CD14-positive monocyte (primary cell): Measurements from ENCODE around the gene POU2F2. TPM values are rescaled to one million over a fixed set of nuclear protein-coding genes. Genes with fewer than 3 reads are reported as not detected.

ENCODE experiments used
- DNase-seq, 3 donors: peaks; one replicate each; pipeline ENCODE4 v3.0.0-alpha.2; 2011 to 2022
- H2AFZ ChIP-seq: 2 replicates; pipeline ENCODE4 v1.6.0; 2012; ENCODE audit warnings: mild to moderate bottlenecking, low read depth, low read length, inconsistent platforms; ENCODE audit not compliant: insufficient read depth, poor library complexity, severe bottlenecking
- H3K27ac ChIP-seq, 2 donors: 1 replicate in 1 of 2; 2 replicates in 1 of 2; pipeline ENCODE4 v1.5.1; 2012 to 2013; ENCODE audit warnings: low read length in 2 of 2, control low read depth in 1 of 2, inconsistent platforms in 1 of 2, low read depth in 1 of 2, mild to moderate bottlenecking in 1 of 2
- H3K27me3 ChIP-seq, 2 donors: one replicate each; pipeline versions ENCODE4 v1.6.0 to v1.6.1; 2011 to 2013; ENCODE audit warnings: low read length in 2 of 2; ENCODE audit not compliant: control insufficient read depth in 2 of 2, insufficient read depth in 2 of 2
- H3K36me3 ChIP-seq, 2 donors: replicated peaks in 1 of 2; 1 replicate in 1 of 2; 2 replicates in 1 of 2; pipeline versions ENCODE4 v1.5.1 to v1.6.1; 2012 to 2013; ENCODE audit warnings: low read length in 2 of 2, control low read depth in 1 of 2, inconsistent platforms in 1 of 2, mild to moderate bottlenecking in 1 of 2; ENCODE audit not compliant: insufficient read depth in 2 of 2, control insufficient read depth in 1 of 2
- H3K4me1 ChIP-seq, 2 donors: 1 replicate in 1 of 2; 2 replicates in 1 of 2; pipeline versions ENCODE4 v1.5.1 to v1.6.1; 2012 to 2013; ENCODE audit warnings: low read length in 2 of 2, control low read depth in 1 of 2, inconsistent platforms in 1 of 2, mild to moderate bottlenecking in 1 of 2, moderate library complexity in 1 of 2; ENCODE audit not compliant: insufficient read depth in 2 of 2, control insufficient read depth in 1 of 2
- H3K4me2 ChIP-seq: replicated peaks from 2 replicates; pipeline ENCODE3; 2012; ENCODE audit warnings: low read length, moderate library complexity, mild to moderate bottlenecking; ENCODE audit not compliant: poor library complexity, severe bottlenecking; ENCODE audit errors: extremely low read depth
- H3K4me3 ChIP-seq, 3 experiments: fragments of 200-600 bp in 1 of 3; sonication (generic) in 1 of 3; replicated peaks in 1 of 3; 1 replicate in 2 of 3; 2 replicates in 1 of 3; pipeline ENCODE4 v1.5.1; 2011 to 2013; ENCODE audit warnings: low read length in 3 of 3, mild to moderate bottlenecking in 3 of 3, control low read depth in 2 of 3, low read depth in 2 of 3, inconsistent platforms in 1 of 3, moderate library complexity in 1 of 3
- H3K79me2 ChIP-seq: 2 replicates; pipeline ENCODE4 v1.6.0; 2012; ENCODE audit warnings: mild to moderate bottlenecking, control low read depth, inconsistent platforms, low read length, moderate library complexity; ENCODE audit not compliant: insufficient read depth
- H3K9ac ChIP-seq: 2 replicates; pipeline ENCODE4 v1.6.0; 2017; ENCODE audit warnings: low read length, mild to moderate bottlenecking; ENCODE audit not compliant: insufficient read depth, poor library complexity, severe bottlenecking
- H3K9me3 ChIP-seq, 2 donors: replicated peaks in 1 of 2; 1 replicate in 1 of 2; 2 replicates in 1 of 2; pipeline versions ENCODE4 v1.5.1 to v1.6.1; 2012 to 2013; ENCODE audit warnings: low read length in 2 of 2, control low read depth in 1 of 2; ENCODE audit not compliant: control insufficient read depth in 1 of 2, insufficient read depth in 1 of 2
- H4K20me1 ChIP-seq: 2 replicates; pipeline ENCODE4 v1.6.0; 2012; ENCODE audit warnings: mild to moderate bottlenecking, low read length, control low read depth, moderate library complexity; ENCODE audit not compliant: insufficient read depth
- H3K27ac Mint-ChIP-seq, 7 donors: one replicate each; pipeline ENCODE4 v1.8.0; 2020; ENCODE audit warnings: mild to moderate bottlenecking in 7 of 7, mixed read lengths in 7 of 7, moderate library complexity in 6 of 7, inconsistent platforms in 2 of 7
- H3K27me3 Mint-ChIP-seq, 3 donors: one replicate each; pipeline ENCODE4 v1.8.0; 2021 to 2022; ENCODE audit warnings: low read depth in 3 of 3, mild to moderate bottlenecking in 3 of 3, mixed read lengths in 3 of 3, moderate library complexity in 3 of 3, inconsistent platforms in 1 of 3
- H3K36me3 Mint-ChIP-seq, 2 donors: one replicate each; pipeline ENCODE4 v1.8.0; 2020; ENCODE audit warnings: mixed read lengths in 2 of 2, inconsistent platforms in 1 of 2, mild to moderate bottlenecking in 1 of 2
- H3K4me1 Mint-ChIP-seq: one replicate; pipeline ENCODE4 v1.8.0; 2020; ENCODE audit warnings: mild to moderate bottlenecking, mixed read lengths
- H3K4me3 Mint-ChIP-seq, 2 donors: one replicate each; pipeline ENCODE4 v1.8.0; 2020; ENCODE audit warnings: mild to moderate bottlenecking in 2 of 2, mixed read lengths in 2 of 2, moderate library complexity in 1 of 2
- H3K9me3 Mint-ChIP-seq, 7 donors: one replicate each; pipeline ENCODE4 v1.8.0; 2020 to 2022; ENCODE audit warnings: mixed read lengths in 7 of 7, mild to moderate bottlenecking in 6 of 7, moderate library complexity in 6 of 7, inconsistent platforms in 2 of 7
- WGBS: methylation state at CpG from one replicate; pipeline ENCODE4 v1.1.5; 2013; ENCODE audit warnings: missing lambda C conversion rate; ENCODE audit not compliant: insufficient coverage; 5-methylcytosine and 5-hydroxymethylcytosine counted together
- intact Hi-C, 2 donors: fragments of 100-400 bp; cut with micrococcal nuclease; formaldehyde crosslinking; loops; one replicate each; pipeline versions ENCODE4 v1.15.0 to v1.15.1; 2023
- polyA plus RNA-seq, 3 donors: library from polyadenylated mRNA; depleted of rRNA in 1 of 3; unstranded in 2 of 3; stranded (reverse) in 1 of 3; fragments of 300-500 nt in 2 of 3; fragments of >200 nt in 1 of 3; fragmentation: Illumina TruSeq in 2 of 3; gene quantifications; 1 replicate in 2 of 3; 2 replicates in 1 of 3; pipeline ENCODE4 v1.2.3, GENCODE V29; 2012 to 2021
- TF ChIP-seq, protein P1 (sequence below): fragments of 200-600 bp; IDR thresholded peaks from one replicate; pipeline ENCODE4 v1.8.0; 2022; ENCODE audit warnings: antibody characterized with exemption, mild to moderate bottlenecking

The POU2F2 gene
- polyA plus RNA-seq, 3 donors = 20.0 to 147 (median 28.2) TPM

GRCh38 chr19:42173695-42174094 is 41.4 kb upstream of the POU2F2 start:
- H3K27me3 Mint-ChIP-seq = peaks cover 28 to 33% (median 30%) of the 10 kb centered on the region in 3 donors
- H2AFZ ChIP-seq = no peak overlapping the region
- H3K79me2 ChIP-seq = no peaks in the 10 kb centered on the region
- peaks cover 8% of the 10 kb centered on the region for H4K20me1 ChIP-seq
- H3K4me3 Mint-ChIP-seq = no peak overlapping the region
- peaks cover 0 to 11% of the 10 kb centered on the region in 2 donors for H3K9me3 ChIP-seq
- TF ChIP-seq, protein P1, sequence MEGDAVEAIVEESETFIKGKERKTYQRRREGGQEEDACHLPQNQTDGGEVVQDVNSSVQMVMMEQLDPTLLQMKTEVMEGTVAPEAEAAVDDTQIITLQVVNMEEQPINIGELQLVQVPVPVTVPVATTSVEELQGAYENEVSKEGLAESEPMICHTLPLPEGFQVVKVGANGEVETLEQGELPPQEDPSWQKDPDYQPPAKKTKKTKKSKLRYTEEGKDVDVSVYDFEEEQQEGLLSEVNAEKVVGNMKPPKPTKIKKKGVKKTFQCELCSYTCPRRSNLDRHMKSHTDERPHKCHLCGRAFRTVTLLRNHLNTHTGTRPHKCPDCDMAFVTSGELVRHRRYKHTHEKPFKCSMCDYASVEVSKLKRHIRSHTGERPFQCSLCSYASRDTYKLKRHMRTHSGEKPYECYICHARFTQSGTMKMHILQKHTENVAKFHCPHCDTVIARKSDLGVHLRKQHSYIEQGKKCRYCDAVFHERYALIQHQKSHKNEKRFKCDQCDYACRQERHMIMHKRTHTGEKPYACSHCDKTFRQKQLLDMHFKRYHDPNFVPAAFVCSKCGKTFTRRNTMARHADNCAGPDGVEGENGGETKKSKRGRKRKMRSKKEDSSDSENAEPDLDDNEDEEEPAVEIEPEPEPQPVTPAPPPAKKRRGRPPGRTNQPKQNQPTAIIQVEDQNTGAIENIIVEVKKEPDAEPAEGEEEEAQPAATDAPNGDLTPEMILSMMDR = no peak
- no peaks in the 10 kb centered on the region for H3K36me3 ChIP-seq
- H3K9me3 Mint-ChIP-seq = peaks cover 0 to 13% (median 5%) of the 10 kb centered on the region in 7 donors
- peaks cover 14 to 25% of the 10 kb centered on the region in 2 donors for H3K4me1 ChIP-seq
- H3K27ac Mint-ChIP-seq = no peak overlapping the region
- H3K27me3 ChIP-seq = peaks cover 29 to 37% of the 10 kb centered on the region in 2 donors
- no peak overlapping the region for H3K4me2 ChIP-seq
- H3K36me3 Mint-ChIP-seq = peaks cover 5 to 8% of the 10 kb centered on the region in 2 donors
- no peak overlapping the region for H3K9ac ChIP-seq
- WGBS = 88% methylated on average over 1 of the region's 5 CpGs
- no peak overlapping the region for H3K4me3 ChIP-seq
- DNase-seq = no peak
- no peak overlapping the region for H3K27ac ChIP-seq
- peaks cover 17% of the 10 kb centered on the region for H3K4me1 Mint-ChIP-seq
- intact Hi-C loops = no loop called here

- Mint-ChIP-seq H3K4me3 (no peak overlapping the region), H3K9me3 (peaks cover 0 to 13% (median 5%) of the 10 kb centered on the region in 7 donors), H3K27me3 (peaks cover 29 to 33% (median 32%) of the 10 kb centered on the region in 3 donors), H3K27ac (no peak overlapping the region), H3K4me1 (peaks cover 17% of the 10 kb centered on the region), H3K36me3 (peaks cover 5 to 8% of the 10 kb centered on the region in 2 donors)
- TF ChIP-seq, protein P1 = no peak
- Histone ChIP-seq H2AFZ (no peak overlapping the region), H3K4me3 (no peak overlapping the region), H3K27me3 (peaks cover 15 to 23% of the 10 kb centered on the region in 2 donors), H3K9me3 (peaks cover 0 to 5% of the 10 kb centered on the region in 2 donors), H3K4me2 (no peak overlapping the region), H3K4me1 (peaks cover 10 to 21% of the 10 kb centered on the region in 2 donors), H3K27ac (no peak overlapping the region), H3K79me2 (no peaks in the 10 kb centered on the region), H3K36me3 (no peaks in the 10 kb centered on the region), H3K9ac (no peak overlapping the region), H4K20me1 (peaks cover 1% of the 10 kb centered on the region)
- 100% methylated on average over 3 of the region's 7 CpGs for WGBS
- intact Hi-C loops = no loop called here
- no peak for DNase-seq
These were observed 40.0 kb upstream of the POU2F2 start for GRCh38 chr19:42172261-42172660.
